T-helper 1 cell (primary cell): ENCODE results near the gene AHSP.
"Not testable (repeated sequence)": the region's sequence is repeated elsewhere in the genome, so short reads cannot be mapped to it uniquely, and the experiment has no call there.

Source experiments
- DNase-seq, 5 donors: peaks; one replicate each; pipeline ENCODE4 v3.0.0-alpha.2; 2012 to 2020
- total RNA-seq, 4 donors: gene quantifications; one replicate each; lab custom pipeline; 2026; lab: John Stamatoyannopoulos, UW

The AHSP gene
- total RNA-seq: 0 reads per million in 4 donors

GRCh38 chr16:31527734-31528274, at the start of gene AHSP:
Gene AHSP (plus strand): TSS chr16:31527900. CDS start chr16:31528140, 240 bp downstream.
- DNase-seq: no peak

DNA sequence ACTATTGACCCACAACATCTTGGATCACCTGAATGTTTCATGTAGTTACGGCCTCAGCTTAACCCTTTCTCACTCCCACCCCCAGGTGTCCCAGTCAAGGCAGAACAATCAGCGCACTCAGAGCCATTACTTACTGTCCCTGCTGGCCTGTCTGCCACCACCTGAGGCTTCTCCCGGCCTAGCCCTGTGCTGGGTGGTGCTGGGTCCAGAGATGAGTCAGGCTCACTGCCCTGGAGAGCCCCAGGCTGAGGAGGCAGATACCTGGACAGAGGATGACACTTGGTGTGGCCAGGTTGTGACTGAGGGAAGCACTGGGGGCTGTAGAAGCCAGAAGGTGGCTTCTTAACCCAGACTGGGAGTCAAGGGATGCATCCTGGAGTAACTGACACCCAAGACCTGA, 48.7 kb upstream of the AHSP start:
- no peak for DNase-seq

DNA sequence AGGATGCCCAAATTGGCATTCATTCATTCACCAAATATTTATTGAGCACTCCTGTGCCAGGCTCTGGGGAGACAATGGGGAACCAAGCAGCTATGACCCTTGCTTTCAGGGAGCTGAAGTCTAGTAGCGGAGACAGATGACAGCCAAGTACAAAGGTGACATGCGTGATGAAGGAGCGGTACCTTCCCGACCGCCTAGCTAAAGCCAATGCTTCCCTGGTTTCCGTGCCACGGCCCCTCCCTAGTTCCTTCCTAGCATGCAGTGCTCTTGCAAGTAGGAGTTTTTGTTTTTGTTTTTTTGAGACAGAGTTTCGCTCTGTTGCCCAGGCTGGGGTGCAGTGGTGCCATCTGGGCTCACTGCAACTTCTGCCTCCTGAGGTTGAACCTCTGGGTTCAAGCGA, 47.9 kb upstream of the AHSP start:
- no peak for DNase-seq

DNA sequence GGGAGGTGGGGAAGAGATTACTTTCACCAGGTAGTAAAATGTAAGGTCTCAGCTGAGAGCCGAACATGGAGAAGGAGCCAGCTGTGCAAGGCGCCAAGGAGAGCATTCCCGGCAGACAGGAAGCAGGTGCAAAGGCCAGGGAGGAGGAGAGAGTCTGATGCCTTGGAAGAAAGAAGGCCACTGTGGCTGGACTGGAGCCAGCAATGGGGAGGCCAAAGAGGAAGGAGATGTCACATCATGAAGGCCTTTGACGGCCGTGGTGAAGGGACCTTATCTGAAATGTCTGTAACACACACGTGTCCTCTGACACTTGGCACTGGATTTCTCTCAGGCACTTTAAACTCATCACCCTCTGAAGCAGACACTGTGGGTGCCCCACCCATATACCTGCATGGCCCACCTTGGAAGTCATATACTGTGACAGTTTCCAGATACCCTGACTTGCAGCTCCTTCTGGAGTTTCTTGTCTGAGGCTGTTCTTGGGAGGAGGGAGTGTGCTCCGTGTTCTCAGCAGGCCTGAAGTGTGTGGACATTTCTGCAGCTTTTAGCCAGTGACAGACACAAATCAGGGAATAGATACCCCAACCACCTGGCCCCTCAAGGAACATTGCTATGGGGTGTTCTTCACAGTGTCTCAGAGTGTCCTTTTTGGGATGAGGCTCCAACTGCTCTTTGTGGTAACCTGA, 46.7 kb upstream of the AHSP start:
- no peak for DNase-seq

GRCh38 chr16:31483081-31483480, 44.6 kb upstream of the AHSP start, which contains the start of gene SLC5A2:
Gene SLC5A2 (plus strand): TSS chr16:31483123. CDS start chr16:31483137, 14 bp downstream.
- DNase-seq: no peak

DNA sequence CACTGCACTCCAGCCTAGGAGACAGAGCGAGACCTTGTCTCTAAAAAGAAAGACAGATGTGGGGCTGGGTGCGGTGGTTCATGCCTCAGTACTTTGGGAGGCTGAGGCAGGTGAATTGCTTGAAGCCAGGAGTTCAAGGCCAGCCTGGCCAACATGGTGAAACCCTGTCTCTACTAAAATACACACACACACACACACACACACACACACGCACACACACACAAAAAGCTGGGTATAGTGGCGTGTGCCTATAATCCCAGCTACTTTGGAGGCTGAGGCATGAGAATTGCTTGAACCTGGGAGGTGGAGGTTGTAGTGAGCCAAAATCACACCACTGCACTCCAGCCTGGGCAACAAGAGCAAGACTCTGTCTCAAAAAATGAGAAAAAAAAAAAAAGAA, 43.7 kb upstream of the AHSP start:
- DNase-seq: not testable (repeated sequence)

DNA sequence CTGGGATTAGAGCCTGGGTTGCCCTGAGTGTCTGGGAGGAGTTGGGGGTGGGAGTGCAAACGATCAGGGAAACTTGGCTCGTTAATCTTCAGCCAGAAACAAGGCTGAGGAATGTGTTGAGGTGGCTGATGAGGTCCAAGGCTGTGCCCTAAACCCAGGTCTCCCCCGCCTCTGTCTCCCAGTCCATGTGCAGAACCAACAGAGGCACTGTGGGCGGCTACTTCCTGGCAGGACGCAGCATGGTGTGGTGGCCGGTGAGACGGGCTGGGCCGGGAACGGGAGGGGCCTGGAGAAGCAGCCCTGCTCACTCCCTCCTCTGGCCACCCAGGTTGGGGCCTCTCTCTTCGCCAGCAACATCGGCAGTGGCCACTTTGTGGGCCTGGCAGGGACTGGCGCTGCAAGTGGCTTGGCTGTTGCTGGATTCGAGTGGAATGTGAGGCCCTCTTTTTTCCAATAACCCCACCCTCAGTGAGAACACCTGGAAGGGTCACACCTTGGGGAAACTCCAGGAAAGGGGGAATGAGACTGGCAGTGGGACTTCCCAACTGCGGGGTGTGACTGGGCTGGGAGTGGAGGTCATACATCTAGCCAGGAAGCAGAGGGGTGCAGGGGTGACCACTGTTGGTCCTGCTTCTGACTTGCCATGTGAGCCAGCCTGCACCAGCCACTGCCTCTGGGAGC, 43.1 kb upstream of the AHSP start:
- DNase-seq: no peak

DNA sequence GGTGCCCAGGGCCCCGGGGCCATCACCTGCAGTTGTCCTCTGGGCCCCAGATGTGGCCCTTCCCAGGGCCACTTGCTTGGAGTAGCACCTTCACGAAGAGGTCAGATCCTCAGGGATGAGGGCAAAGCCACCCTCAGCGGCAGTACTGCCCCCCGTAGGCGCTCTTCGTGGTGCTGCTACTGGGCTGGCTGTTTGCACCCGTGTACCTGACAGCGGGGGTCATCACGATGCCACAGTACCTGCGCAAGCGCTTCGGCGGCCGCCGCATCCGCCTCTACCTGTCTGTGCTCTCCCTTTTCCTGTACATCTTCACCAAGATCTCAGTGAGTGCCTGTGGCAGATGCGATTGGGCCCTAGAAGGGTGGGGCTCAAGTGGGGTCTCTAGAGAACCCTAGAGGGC, 42.1 kb upstream of the AHSP start:
- no peak for DNase-seq

- DNase-seq: no peak
Measured at GRCh38 chr16:31486045-31486444, 41.7 kb upstream of the AHSP start.

DNA sequence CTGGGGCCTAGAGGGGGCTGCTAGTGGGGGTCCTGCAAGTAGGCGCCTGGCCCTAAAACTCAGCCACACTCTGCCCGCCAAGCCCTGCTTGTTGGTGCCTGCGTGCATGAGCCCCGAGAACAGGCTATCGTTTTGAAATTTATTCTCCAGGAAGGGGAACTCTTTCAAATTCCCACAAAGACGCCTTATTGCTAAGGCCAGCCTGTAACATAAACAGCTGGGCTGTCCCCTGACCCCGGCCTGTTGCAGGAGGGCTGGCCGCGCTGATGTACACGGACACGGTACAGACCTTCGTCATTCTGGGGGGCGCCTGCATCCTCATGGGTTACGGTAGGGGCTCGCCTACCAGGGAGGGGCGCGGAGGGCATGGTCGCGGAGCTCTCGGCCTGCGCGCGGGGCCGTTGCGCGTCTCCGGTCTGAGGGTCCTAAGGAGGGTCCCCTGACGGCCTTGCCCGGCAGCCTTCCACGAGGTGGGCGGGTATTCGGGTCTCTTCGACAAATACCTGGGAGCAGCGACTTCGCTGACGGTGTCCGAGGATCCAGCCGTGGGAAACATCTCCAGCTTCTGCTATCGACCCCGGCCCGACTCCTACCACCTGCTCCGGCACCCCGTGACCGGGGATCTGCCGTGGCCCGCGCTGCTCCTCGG, 40.5 kb upstream of the AHSP start:
- no peak for DNase-seq

GRCh38 chr16:31487720-31488467, 39.8 kb upstream of the AHSP start:
- peak; percentile 68 to 74 (median 72) for DNase-seq

GRCh38 chr16:31488468-31489297, 39.0 kb upstream of the AHSP start:
- DNase-seq: peak in 1 of 5 donors; percentile 19

GRCh38 chr16:31489298-31489564, 38.5 kb upstream of the AHSP start:
- DNase-seq: no peak

DNA sequence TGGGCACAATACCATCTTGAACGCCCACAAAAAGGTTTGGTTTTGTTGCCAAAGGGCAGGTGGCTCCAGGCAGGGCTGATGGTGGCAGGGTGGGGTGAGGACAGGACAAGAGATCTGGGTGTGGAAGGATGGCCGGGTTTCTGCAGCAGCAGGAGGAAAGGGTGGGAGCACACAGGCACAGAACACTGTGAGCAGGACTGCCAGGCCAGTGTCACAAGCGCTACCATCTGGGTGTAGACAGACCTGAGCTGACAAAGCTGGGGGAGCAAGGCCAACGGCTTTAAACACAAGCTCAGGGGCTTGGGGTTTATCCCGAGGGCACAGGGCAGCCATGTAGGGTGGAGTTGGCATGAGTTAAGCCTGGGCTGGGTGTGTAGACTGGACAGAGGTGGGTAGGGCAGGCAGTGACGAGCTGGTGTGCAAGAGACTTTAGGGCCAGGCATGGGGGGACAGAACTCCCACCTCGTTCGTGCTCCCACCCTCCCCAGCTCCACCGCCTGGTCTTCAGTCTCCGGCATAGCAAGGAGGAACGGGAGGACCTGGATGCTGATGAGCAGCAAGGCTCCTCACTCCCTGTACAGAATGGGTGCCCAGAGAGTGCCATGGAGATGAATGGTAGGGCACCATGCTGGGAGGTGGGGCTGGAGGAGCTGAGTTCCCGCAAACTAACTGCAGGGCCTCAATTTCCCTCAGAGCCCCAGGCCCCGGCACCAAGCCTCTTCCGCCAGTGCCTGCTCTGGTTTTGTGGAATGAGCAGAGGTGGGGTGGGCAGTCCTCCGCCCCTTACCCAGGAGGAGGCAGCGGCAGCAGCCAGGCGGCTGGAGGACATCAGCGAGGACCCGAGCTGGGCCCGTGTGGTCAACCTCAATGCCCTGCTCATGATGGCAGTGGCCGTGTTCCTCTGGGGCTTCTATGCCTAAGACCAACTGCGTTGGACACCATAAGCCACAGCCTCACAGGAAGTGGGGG, 37.8 kb upstream of the AHSP start:
- DNase-seq: no peak

DNA sequence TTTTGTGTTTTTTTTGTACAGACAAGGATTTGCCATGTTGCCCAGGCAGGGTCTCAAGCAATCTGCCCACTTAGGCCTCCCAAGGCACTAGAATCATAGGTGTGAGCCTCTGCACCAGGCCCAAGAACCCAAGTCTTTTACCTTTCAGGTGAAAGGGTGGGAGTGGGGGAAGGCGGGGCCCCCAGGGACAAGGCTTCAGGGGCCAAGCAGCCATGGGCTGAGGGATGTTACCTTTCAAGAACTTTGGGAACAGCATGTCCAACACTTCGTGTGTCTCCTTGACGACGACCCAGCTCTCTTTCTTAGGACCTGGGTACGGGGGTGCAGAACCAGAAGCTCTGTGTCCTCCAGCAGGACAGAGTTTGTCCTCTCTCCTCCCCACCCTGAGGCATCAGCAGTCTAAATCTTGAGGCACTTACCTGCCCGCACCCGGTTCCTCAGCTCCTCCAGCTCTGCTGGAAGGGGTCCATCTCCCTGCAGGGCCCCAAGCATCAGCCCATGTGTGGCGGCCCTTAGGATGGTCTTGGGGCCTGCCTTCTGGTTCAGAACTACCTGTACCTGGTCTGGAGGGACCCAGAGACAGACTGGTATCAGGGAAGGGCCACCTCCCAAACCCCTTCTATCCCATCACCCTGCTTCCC, 35.8 kb upstream of the AHSP start:
- no peak for DNase-seq

GRCh38 chr16:31493506-31494125, 34.1 kb upstream of the AHSP start:
- no peak for DNase-seq

GRCh38 chr16:31496670-31497069, 31.0 kb upstream of the AHSP start:
- DNase-seq: no peak

DNA sequence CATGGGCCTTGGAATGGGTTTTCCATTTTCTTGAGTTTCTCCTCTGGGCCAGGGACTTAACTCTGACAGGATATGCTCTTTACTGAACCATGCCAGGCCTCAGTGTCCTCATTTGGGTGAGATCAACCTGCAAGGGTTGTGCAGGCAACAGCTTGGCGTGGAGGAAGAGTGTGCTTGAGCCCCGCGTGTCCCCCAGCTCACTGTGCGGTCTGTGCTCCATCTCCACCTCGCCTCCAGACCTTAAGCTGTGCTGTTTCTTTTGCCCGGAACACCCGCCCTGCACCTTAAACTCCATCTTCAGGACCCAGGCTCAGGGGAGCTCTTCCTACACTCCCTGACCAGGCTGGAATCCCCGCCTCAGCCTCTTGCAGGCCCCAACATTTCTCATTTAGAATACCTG, 29.2 kb upstream of the AHSP start:
- no peak for DNase-seq

DNA sequence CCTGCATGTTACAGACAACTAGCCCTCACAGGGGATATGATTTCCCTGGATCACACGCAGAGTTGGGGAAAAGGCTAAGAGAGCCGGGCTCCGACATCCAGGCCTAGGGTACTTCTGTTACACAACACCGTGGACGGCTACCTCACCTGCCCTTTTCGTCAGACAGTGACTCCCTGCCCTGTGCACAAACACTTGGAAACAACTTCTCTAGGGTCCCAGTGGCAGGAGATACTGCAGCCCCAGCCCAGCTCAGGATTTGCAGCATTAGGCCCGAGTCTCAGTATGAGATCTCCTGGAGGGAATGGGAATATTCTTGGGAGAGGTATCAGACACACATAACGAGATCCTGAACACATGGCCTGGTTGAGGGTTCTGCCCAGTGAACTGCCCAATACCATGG, 27.8 kb upstream of the AHSP start:
- DNase-seq: no peak
